HCT116 (cell line): ENCODE results near the gene BTBD6. TPM values are rescaled to one million over a fixed set of nuclear protein-coding genes. Genes with fewer than 3 reads are reported as not detected.

Experiments used
- ATAC-seq: fragments of 200-7000 bp; cut with Tn5 transposase; 2 replicates; pipeline ENCODE4 v1.9.1; 2020; ENCODE audit warnings: mild to moderate bottlenecking, moderate library complexity
- BruUV-seq: library from RNA; stranded (reverse); fragments of 400-500 nt; replicated peaks from 2 replicates; lab custom pipeline; 2021; lab: Mats Ljungman, UMichigan
- CTCF ChIA-PET: fragments of 300-600 bp; sonication (Branson Sonifier 250); formaldehyde crosslinking; loops from one replicate; lab custom pipeline; 2021; ENCODE audit warnings: antibody characterized with exemption; lab: Charles Lee
- POLR2A ChIA-PET: fragments of 300-600, 350-600 bp; sonication (Branson Sonifier 250); formaldehyde crosslinking; loops from one replicate; lab custom pipeline; 2021; ENCODE audit warnings: antibody characterized with exemption; lab: Charles Lee
- RAD21 ChIA-PET, 2 experiments: fragments of 300-600 bp; sonication (Branson Sonifier 250); formaldehyde crosslinking; loops; one replicate each; lab custom pipeline; 2023; ENCODE audit warnings: low total read pairs in 2 of 2; ENCODE audit not compliant: uncharacterized antibody in 2 of 2, unreplicated experiment in 2 of 2, low non-redundant PET in 1 of 2; lab: Charles Lee
- DNase-seq: peaks from one replicate; pipeline ENCODE4 v3.0.0-alpha.2; 2010; ENCODE audit warnings: low read depth, low spot score
- H2AFZ ChIP-seq: fragments of 200-600 bp; shearing (Covaris generic), sonication (generic); 2 replicates; pipeline ENCODE4 v1.6.1; 2017; ENCODE audit warnings: low read depth, mixed run types, mixed read lengths, antibody characterized with exemption, low read length; ENCODE audit not compliant: poor library complexity, severe bottlenecking
- H3K27ac ChIP-seq: 2 replicates; pipeline ENCODE4 v1.5.1; 2012; ENCODE audit warnings: low read depth, low read length
- H3K27me3 ChIP-seq: fragments of 200-600 bp; sonication (generic); 2 replicates; pipeline ENCODE4 v1.6.1; 2016; ENCODE audit warnings: mixed run types, low read length, mixed read lengths; ENCODE audit not compliant: insufficient read depth
- H3K36me3 ChIP-seq, 2 experiments: fragments of 200-500 bp in 1 of 2; fragments of 200-600 bp in 1 of 2; sonication (Bioruptor generic) in 1 of 2; sonication (generic) in 1 of 2; 2 replicates each; pipeline versions ENCODE4 v1.5.1 to v1.6.1; 2014 to 2016; ENCODE audit warnings: low read length in 2 of 2, inconsistent platforms in 1 of 2, mixed read lengths in 1 of 2, mixed run types in 1 of 2; ENCODE audit not compliant: insufficient read depth in 2 of 2, control insufficient read depth in 1 of 2
- H3K4me1 ChIP-seq, 2 experiments: fragments of 200-600 bp in 1 of 2; sonication (generic) in 1 of 2; 2 replicates each; pipeline versions ENCODE4 v1.5.1 to v1.6.1; 2012 to 2017; ENCODE audit warnings: low read length in 2 of 2, inconsistent platforms in 1 of 2, mild to moderate bottlenecking in 1 of 2, mixed read lengths in 1 of 2, mixed run types in 1 of 2, moderate library complexity in 1 of 2; ENCODE audit not compliant: insufficient read depth in 2 of 2, control insufficient read depth in 1 of 2
- H3K4me2 ChIP-seq: fragments of 200-600 bp; sonication (generic); 2 replicates; pipeline ENCODE4 v1.6.1; 2017; ENCODE audit warnings: mixed run types, low read length, mixed read lengths
- H3K4me3 ChIP-seq, 2 experiments: fragments of 200-600 bp in 1 of 2; sonication (generic) in 1 of 2; replicated peaks in 1 of 2; 2 replicates each; pipeline ENCODE4 v1.5.1; 2011 to 2016; ENCODE audit warnings: low read length in 2 of 2, control low read depth in 1 of 2, low read depth in 1 of 2, mild to moderate bottlenecking in 1 of 2, mixed read lengths in 1 of 2, mixed run types in 1 of 2
- H3K79me2 ChIP-seq: fragments of 200-600 bp; sonication (generic); 2 replicates; pipeline ENCODE4 v1.6.1; 2017; ENCODE audit warnings: mild to moderate bottlenecking, mixed run types, low read length, moderate library complexity, mixed read lengths; ENCODE audit not compliant: insufficient read depth
- H3K9ac ChIP-seq: fragments of 200-600 bp; sonication (generic); 2 replicates; pipeline ENCODE4 v1.6.1; 2016; ENCODE audit warnings: low read length, mixed read lengths
- H3K9me2 ChIP-seq: fragments of 200-600 bp; sonication (generic), shearing (Covaris generic); 2 replicates; pipeline ENCODE4 v1.6.1; 2017; ENCODE audit warnings: mixed run types, mild to moderate bottlenecking, moderate library complexity; ENCODE audit not compliant: insufficient read depth
- H3K9me3 ChIP-seq, 2 experiments: fragments of 200-500 bp in 1 of 2; fragments of 200-600 bp in 1 of 2; sonication (Bioruptor generic) in 1 of 2; sonication (generic) in 1 of 2; 2 replicates each; pipeline ENCODE4 v1.6.1; 2014 to 2017; ENCODE audit warnings: low read length in 2 of 2, mixed read lengths in 2 of 2, inconsistent platforms in 1 of 2, low read depth in 1 of 2, mild to moderate bottlenecking in 1 of 2, mixed run types in 1 of 2, moderate library complexity in 1 of 2; ENCODE audit not compliant: control insufficient read depth in 1 of 2, insufficient read depth in 1 of 2
- H4K20me1 ChIP-seq: fragments of 200-600 bp; sonication (generic), shearing (Covaris generic); 2 replicates; pipeline ENCODE4 v1.6.1; 2017; ENCODE audit warnings: mixed run types, mild to moderate bottlenecking, moderate library complexity; ENCODE audit not compliant: insufficient read depth
- CBX3 ChIP-seq: IDR thresholded peaks from 2 replicates; pipeline ENCODE4 v1.6.1; 2012; ENCODE audit warnings: low read depth
- CEBPB ChIP-seq: IDR thresholded peaks from 2 replicates; pipeline ENCODE4 v1.6.1; 2012; ENCODE audit warnings: low read depth
- CTCF ChIP-seq, 3 experiments: fragments of 200-600 bp in 1 of 3; sonication (generic) in 1 of 3; IDR thresholded peaks in 2 of 3; conservative IDR thresholded peaks in 1 of 3; 2 replicates each; pipeline ENCODE4 v1.5.1; 2012 to 2017; ENCODE audit warnings: low read depth in 2 of 3, low read length in 2 of 3, antibody characterized with exemption in 1 of 3, borderline replicate concordance in 1 of 3, control low read depth in 1 of 3, mild to moderate bottlenecking in 1 of 3, mixed read lengths in 1 of 3, mixed run types in 1 of 3, moderate library complexity in 1 of 3; ENCODE audit not compliant: insufficient read depth in 1 of 3
- EGR1 ChIP-seq: IDR thresholded peaks from 2 replicates; pipeline ENCODE4 v1.6.1; 2012; ENCODE audit warnings: low read depth
- ELF1 ChIP-seq: IDR thresholded peaks from 2 replicates; pipeline ENCODE4 v1.6.1; 2012; ENCODE audit warnings: low read depth, borderline replicate concordance
- EZH2 ChIP-seq: fragments of 200-600 bp; sonication (generic); IDR thresholded peaks from 2 replicates; pipeline ENCODE4 v1.6.1; 2017; ENCODE audit warnings: antibody characterized with exemption, mixed run types
- JUND ChIP-seq: IDR thresholded peaks from 2 replicates; pipeline ENCODE4 v1.6.1; 2012
- MAX ChIP-seq: IDR thresholded peaks from 2 replicates; pipeline ENCODE4 v1.6.1; 2012
- REST ChIP-seq: IDR thresholded peaks from 2 replicates; pipeline ENCODE4 v1.6.1; 2012; ENCODE audit warnings: low read depth
- SIN3A ChIP-seq: IDR thresholded peaks from 2 replicates; pipeline ENCODE4 v1.6.1; 2012; ENCODE audit warnings: low read depth
- SP1 ChIP-seq: IDR thresholded peaks from 2 replicates; pipeline ENCODE4 v1.6.1; 2012; ENCODE audit warnings: low read depth
- SRF ChIP-seq: IDR thresholded peaks from 2 replicates; pipeline ENCODE4 v1.6.1; 2012; ENCODE audit warnings: low read depth
- YY1 ChIP-seq: IDR thresholded peaks from 2 replicates; pipeline ENCODE4 v1.6.1; 2011; ENCODE audit warnings: low read length, low read depth, moderate library complexity, mild to moderate bottlenecking; ENCODE audit not compliant: insufficient replicate concordance; ENCODE audit errors: extremely low read depth
- intact Hi-C: fragments of 100-400 bp; cut with micrococcal nuclease; formaldehyde crosslinking; loops from 2 replicates; pipeline ENCODE4 v1.10.0; 2022
- total RNA-seq: library from RNA; stranded (reverse); gene quantifications from one replicate; pipeline ENCODE4 v1.2.1, GENCODE V29; 2021; ENCODE audit not compliant: unreplicated experiment

The BTBD6 gene
- total RNA-seq, 1 experiment from 2014 or later = 35.9 TPM

GRCh38 chr14:105229099-105229655 lies 19.2 kb upstream of the BTBD6 start:
- Histone ChIP-seq H4K20me1 (no peaks in the 10 kb centered on the region), H3K36me3 (0 out of 4 replicates have a peak, but pooled peaks cover 0 to 2% of the 10 kb centered on the region in 2 experiments)
- CTCF ChIA-PET = no interaction called here
- no peak for TF ChIP-seq EGR1
- TF ChIP-seq SIN3A = no peak
- no peak for TF ChIP-seq SRF
- no peak for TF ChIP-seq EZH2
- TF ChIP-seq, all 23 proteins: peak for 0
- no TSS peak for BruUV-seq
- intact Hi-C loops = no loop called here
- POLR2A ChIA-PET = no interaction called here
- H3K4me3 ChIP-seq = no peak overlapping the region
- H3K9me3 ChIP-seq = no peaks in the 10 kb centered on the region
- RAD21 ChIA-PET = no interaction called here
- no peak overlapping the region for H3K9ac ChIP-seq
- no peak overlapping the region for H3K4me2 ChIP-seq
- H3K4me1 ChIP-seq = no peaks in the 10 kb centered on the region
- no peaks in the 10 kb centered on the region for H3K27me3 ChIP-seq
- H2AFZ ChIP-seq = no peak overlapping the region
- H3K9me2 ChIP-seq = no peaks in the 10 kb centered on the region
- DNase-seq = no peak
- peaks cover 4% of the 10 kb centered on the region for H3K79me2 ChIP-seq
- ATAC-seq = no peak
- H3K27ac ChIP-seq = no peak overlapping the region

- Histone ChIP-seq H3K27me3 (no peaks in the 10 kb centered on the region), H4K20me1 (no peaks in the 10 kb centered on the region), H3K79me2 (peaks cover 49% of the 10 kb centered on the region), H3K9me3 (no peaks in the 10 kb centered on the region), H3K9me2 (no peaks in the 10 kb centered on the region), H3K4me1 (no peaks in the 10 kb centered on the region), H2AFZ (no peak overlapping the region), H3K9ac (no peak overlapping the region), H3K27ac (no peak overlapping the region), H3K36me3 (no peaks in the 10 kb centered on the region), H3K4me3 (no peak overlapping the region), H3K4me2 (no peak overlapping the region)
- intact Hi-C loops = no loop called here
- ChIA-PET RAD21 (no interaction called here), CTCF (no interaction called here), POLR2A (no interaction called here)
- no peak for ATAC-seq
- DNase-seq = no peak
- no TSS peak for BruUV-seq
- TF ChIP-seq CEBPB = no peak
- TF ChIP-seq MAX = no peak
- no peak for TF ChIP-seq YY1
- no peak for TF ChIP-seq SP1
- no peak for TF ChIP-seq CBX3
- TF ChIP-seq ELF1 = no peak
- no peak for TF ChIP-seq JUND
- no peak for TF ChIP-seq CTCF (IDR thresholded peaks at IDR 0.05 in 2 of 3, conservative IDR thresholded peaks at IDR 0.05 in 1 of 3; ENCODE audit: borderline replicate concordance in 1 of 3, insufficient read depth in 1 of 3, low read depth in 2 of 3, low read length in 2 of 3)
- TF ChIP-seq EGR1 = no peak
- no peak for TF ChIP-seq REST
Observed at GRCh38 chr14:105240811-105241576, 7.3 kb upstream of the BTBD6 start.
